Gastroesophageal sphincter (tissue), 4 donors: ENCODE data around the gene IRX4. TPM values are rescaled to one million over a fixed set of nuclear protein-coding genes. Genes with fewer than 3 reads are reported as not detected.

ENCODE experiments used
- ATAC-seq: fragments of 150-250 bp; one replicate; pipeline ENCODE4 v1.9.1; 2016; ENCODE audit warnings: mild to moderate bottlenecking, moderate library complexity
- H3K27ac ChIP-seq, 4 donors: fragments of 200-600 bp; sonication (generic) in 3 of 4; 1 replicate in 3 of 4; 2 replicates in 1 of 4; pipeline ENCODE4 v1.5.1; 2016 to 2019
- H3K27me3 ChIP-seq: fragments of 200-600 bp; sonication (generic); one replicate; pipeline ENCODE4 v1.5.1; 2019
- H3K36me3 ChIP-seq, 2 donors: fragments of 200-600 bp; sonication (generic); one replicate each; pipeline ENCODE4 v1.5.1; 2019; ENCODE audit warnings: control low read depth in 1 of 2
- H3K4me1 ChIP-seq, 3 donors: fragments of 200-600 bp; sonication (generic); 1 replicate in 2 of 3; 2 replicates in 1 of 3; pipeline ENCODE4 v1.5.1; 2016 to 2019; ENCODE audit warnings: control low read depth in 2 of 3
- H3K4me3 ChIP-seq, 2 donors: fragments of 200-600 bp; sonication (generic); one replicate each; pipeline ENCODE4 v1.5.1; 2019; ENCODE audit warnings: mild to moderate bottlenecking in 1 of 2, moderate library complexity in 1 of 2
- H3K9me3 ChIP-seq, 3 donors: fragments of 200-600 bp; sonication (generic); one replicate each; pipeline ENCODE4 v1.5.1; 2017 to 2019; ENCODE audit warnings: control low read depth in 2 of 3
- EP300 ChIP-seq: sonication (generic); formaldehyde crosslinking; IDR thresholded peaks from one replicate; pipeline ENCODE4 v1.6.1; 2017; ENCODE audit warnings: antibody characterized with exemption, mild to moderate bottlenecking
- POLR2A ChIP-seq, 2 donors: fragments of 450-650 bp; IDR thresholded peaks; one replicate each; pipeline ENCODE4 v1.6.1; 2017; ENCODE audit warnings: antibody characterized with exemption in 2 of 2, mild to moderate bottlenecking in 2 of 2, moderate library complexity in 1 of 2
- POLR2AphosphoS5 ChIP-seq: sonication (generic); formaldehyde crosslinking; IDR thresholded peaks from one replicate; pipeline ENCODE4 v1.6.1; 2017; ENCODE audit warnings: antibody characterized with exemption
- WGBS, 2 donors: methylation state at CpG; one replicate each; pipeline ENCODE4 v1.1.5; 2018; ENCODE audit warnings: low coverage in 1 of 2; 5-methylcytosine and 5-hydroxymethylcytosine counted together
- total RNA-seq, 4 donors: library from RNA; depleted of rRNA; stranded (reverse); fragments of >200 nt; gene quantifications; one replicate each; pipeline ENCODE4 v1.1.0, GENCODE V29; 2016
- TF ChIP-seq, protein P1 (sequence below), 4 experiments: fragments of 200-600 bp in 2 of 4; fragments of 450-650 bp in 2 of 4; sonication (generic) in 1 of 4; IDR thresholded peaks; one replicate each; pipeline ENCODE4 v1.5.1; 2017 to 2019; ENCODE audit warnings: antibody characterized with exemption in 4 of 4, mild to moderate bottlenecking in 2 of 4, moderate library complexity in 2 of 4

The IRX4 gene
- total RNA-seq, 4 donors from 2014 or later: 0.96 TPM; not detected in 3

DNA sequence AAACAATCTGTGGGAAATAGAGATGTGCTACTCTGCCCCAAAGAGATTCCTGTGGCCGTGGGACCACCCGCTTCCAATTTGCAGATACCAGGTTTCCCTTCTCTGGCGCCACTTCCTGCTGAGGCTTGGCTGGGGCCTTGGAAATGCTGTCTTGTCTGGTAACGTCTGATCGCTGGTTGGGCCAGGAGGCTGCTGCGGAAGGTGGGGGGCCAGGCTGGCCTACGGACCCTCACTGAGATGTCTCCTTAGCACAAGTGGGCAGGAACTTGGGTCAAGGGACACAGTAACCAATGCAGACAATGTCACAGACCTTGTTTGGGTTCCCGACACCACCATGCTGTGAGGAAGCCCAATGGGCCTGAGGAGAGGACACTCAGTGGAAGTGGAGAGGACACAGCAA lies 31.7 kb upstream of the IRX4 start:
- TF ChIP-seq, protein P1, sequence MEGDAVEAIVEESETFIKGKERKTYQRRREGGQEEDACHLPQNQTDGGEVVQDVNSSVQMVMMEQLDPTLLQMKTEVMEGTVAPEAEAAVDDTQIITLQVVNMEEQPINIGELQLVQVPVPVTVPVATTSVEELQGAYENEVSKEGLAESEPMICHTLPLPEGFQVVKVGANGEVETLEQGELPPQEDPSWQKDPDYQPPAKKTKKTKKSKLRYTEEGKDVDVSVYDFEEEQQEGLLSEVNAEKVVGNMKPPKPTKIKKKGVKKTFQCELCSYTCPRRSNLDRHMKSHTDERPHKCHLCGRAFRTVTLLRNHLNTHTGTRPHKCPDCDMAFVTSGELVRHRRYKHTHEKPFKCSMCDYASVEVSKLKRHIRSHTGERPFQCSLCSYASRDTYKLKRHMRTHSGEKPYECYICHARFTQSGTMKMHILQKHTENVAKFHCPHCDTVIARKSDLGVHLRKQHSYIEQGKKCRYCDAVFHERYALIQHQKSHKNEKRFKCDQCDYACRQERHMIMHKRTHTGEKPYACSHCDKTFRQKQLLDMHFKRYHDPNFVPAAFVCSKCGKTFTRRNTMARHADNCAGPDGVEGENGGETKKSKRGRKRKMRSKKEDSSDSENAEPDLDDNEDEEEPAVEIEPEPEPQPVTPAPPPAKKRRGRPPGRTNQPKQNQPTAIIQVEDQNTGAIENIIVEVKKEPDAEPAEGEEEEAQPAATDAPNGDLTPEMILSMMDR (IDR thresholded peaks at IDR 0.05): no peak
- TF ChIP-seq EP300 (no peak), POLR2AphosphoS5 (no peak), POLR2A (IDR thresholded peaks at IDR 0.05) (no peak)
- WGBS, 2 donors: 69 to 92% methylated on average over 3 to 4 of the region's 8 CpGs
- H3K4me1 ChIP-seq: no peaks in the 10 kb centered on the region

DNA sequence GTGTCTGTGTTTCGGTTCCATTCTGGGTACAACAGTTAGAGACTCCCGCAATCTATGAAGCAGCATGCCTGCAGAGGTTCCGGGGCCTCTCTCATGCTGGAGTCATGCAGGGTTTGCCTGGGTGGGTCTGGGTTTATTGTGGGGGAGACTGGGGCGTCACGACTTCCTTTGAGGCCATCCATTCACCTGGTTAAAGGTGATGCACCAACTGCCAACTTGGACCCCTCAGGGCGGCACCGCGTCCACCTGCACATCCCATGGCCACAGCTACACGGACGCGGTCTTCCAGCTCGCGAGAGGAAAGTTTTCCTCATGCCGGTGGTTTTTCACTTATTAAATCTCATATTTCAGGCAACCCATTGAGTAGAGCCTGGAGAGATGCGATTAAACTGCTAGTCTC lies 30.9 kb upstream of the IRX4 start:
- Histone ChIP-seq H3K4me3 (no peak overlapping the region), H3K36me3 (no peaks in the 10 kb centered on the region), H3K9me3 (peaks cover 0 to 17% (median 0%) of the 10 kb centered on the region in 3 donors), H3K27ac (no peak overlapping the region), H3K4me1 (no peaks in the 10 kb centered on the region), H3K27me3 (peaks cover 46% of the 10 kb centered on the region)
- no peak for ATAC-seq
- WGBS, 2 donors: 78 to 100% methylated on average over 1 to 3 of the region's 15 CpGs
- no peak for TF ChIP-seq POLR2A (IDR thresholded peaks at IDR 0.05)
- TF ChIP-seq POLR2AphosphoS5: no peak

More for the DNA sequence above, 31.7 kb upstream of the IRX4 start:
- no peak for ATAC-seq
- peaks cover 55% of the 10 kb centered on the region for H3K27me3 ChIP-seq
- no peaks in the 10 kb centered on the region for H3K36me3 ChIP-seq
- H3K4me3 ChIP-seq: no peak overlapping the region
- no peak overlapping the region for H3K27ac ChIP-seq
- H3K9me3 ChIP-seq: peaks cover 0 to 17% (median 0%) of the 10 kb centered on the region in 3 donors

DNA sequence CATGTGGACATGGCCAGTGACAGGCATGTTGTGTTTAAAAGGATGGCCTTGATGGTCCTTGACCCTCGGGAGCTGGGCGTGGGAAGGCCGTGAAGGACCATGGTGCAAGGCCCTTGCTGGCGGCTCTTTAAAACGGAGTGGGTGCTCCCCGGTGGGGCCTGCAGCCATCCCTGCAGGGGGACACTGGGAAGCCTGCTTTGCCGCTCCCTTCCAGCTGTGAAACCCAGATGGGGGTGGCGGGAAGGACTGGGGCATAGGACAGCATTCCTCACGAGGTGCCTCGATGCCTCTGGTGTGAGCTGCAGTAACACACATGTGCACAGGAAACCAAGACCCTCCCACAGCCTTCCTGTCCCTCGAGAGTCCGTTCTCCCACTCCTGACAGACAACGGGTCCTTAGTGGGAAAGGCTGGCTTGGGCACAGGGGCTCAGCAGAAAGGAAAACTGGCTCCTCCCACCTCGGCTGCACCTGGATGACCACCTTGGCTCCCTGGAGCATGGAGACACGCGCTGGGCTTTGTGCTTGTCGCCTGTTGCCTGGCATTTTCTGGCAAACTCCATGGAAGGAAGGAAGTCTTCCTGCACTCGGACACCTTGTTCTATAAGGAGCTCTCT lies 30.3 kb upstream of the IRX4 start:
- H3K27me3 ChIP-seq: peaks cover 41% of the 10 kb centered on the region
- no peaks in the 10 kb centered on the region for H3K36me3 ChIP-seq
- H3K4me1 ChIP-seq: no peaks in the 10 kb centered on the region
- no peak overlapping the region for H3K27ac ChIP-seq
- ATAC-seq: no peak
- peaks cover 0 to 17% (median 0%) of the 10 kb centered on the region in 3 donors for H3K9me3 ChIP-seq
- WGBS, 2 donors: 86% methylated on average over 8 of the region's 18 CpGs; no CpG with 5 or more reads in 1 of the 2 donors
- no peak overlapping the region for H3K4me3 ChIP-seq
- TF ChIP-seq POLR2A (IDR thresholded peaks at IDR 0.05) (no peak), EP300 (no peak), POLR2AphosphoS5 (no peak)
- TF ChIP-seq, protein P1 (IDR thresholded peaks at IDR 0.05): no peak

GRCh38 chr5:1911773-1912235 lies 29.1 kb upstream of the IRX4 start:
- WGBS, 2 donors: 84 to 93% methylated on average over 15 to 16 of the region's 26 CpGs
- TF ChIP-seq POLR2AphosphoS5 (no peak), EP300 (no peak), POLR2A (IDR thresholded peaks at IDR 0.05) (no peak)
- TF ChIP-seq, protein P1 (IDR thresholded peaks at IDR 0.05): no peak
- Histone ChIP-seq H3K4me1 (no peaks in the 10 kb centered on the region), H3K9me3 (peaks cover 0 to 17% (median 0%) of the 10 kb centered on the region in 3 donors), H3K27ac (no peak overlapping the region), H3K27me3 (peaks cover 38% of the 10 kb centered on the region), H3K4me3 (no peak overlapping the region), H3K36me3 (no peaks in the 10 kb centered on the region)
- no peak for ATAC-seq

DNA sequence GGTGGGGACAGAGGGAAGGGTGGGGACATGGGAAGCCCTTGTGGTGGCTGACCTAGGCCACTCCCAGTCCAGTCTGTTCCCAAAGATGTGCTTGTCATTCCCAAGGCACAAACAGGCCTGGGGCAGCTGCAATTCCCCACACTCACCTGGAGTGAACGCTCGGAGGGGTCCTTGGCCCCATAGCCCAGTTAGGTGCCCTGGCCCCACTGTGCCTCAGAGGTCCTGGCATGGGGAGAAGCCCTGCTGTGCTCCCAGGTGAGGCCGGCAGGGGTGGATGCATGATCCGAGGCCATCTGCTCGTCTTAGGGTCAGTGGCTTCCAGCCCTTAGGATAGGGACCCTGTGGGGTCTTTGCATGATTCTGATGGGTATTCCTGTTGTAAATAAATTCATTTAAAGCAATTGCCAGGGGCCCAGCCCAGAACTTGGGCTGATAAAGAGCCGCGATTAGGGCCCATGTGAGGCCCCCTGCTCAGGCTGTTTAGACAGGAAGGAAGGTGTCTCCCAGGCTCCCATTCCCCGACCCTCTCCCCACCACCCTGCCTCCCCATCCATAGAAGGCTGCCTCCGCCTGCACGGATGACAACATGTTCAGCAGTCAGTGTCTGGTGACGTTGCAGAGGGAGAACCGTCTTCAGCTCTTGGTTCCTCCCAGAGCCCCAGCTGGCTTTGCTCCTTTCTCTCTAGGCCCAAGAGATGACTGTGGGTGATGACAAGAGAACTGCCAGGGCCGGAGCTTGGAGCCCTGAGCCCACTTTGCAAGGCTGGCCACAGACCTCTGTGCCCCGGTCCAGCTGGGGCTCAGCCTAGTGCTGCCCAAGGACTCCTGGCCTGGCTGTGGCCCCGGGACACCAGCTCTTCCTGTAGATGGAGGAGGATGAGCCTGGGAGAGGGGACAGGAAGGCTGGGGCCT lies 28.4 kb upstream of the IRX4 start:
- Histone ChIP-seq H3K27me3 (peaks cover 31% of the 10 kb centered on the region), H3K9me3 (peaks cover 0 to 17% (median 0%) of the 10 kb centered on the region in 3 donors), H3K4me3 (no peak overlapping the region), H3K27ac (no peak overlapping the region), H3K4me1 (no peaks in the 10 kb centered on the region), H3K36me3 (no peaks in the 10 kb centered on the region)
- ATAC-seq: no peak
- 87% methylated on average over 3 of the region's 15 CpGs; no CpG with 5 or more reads in 1 of the 2 donors for WGBS, 2 donors
- TF ChIP-seq EP300: no peak
